Neural cell (in vitro differentiated cells): ENCODE data around the gene CHD2. TPM values are rescaled to one million over a fixed set of nuclear protein-coding genes. Genes with fewer than 3 reads are reported as not detected.

ENCODE experiments used
- H2AFZ ChIP-seq: fragments of 200-600, 300-800 bp; sonication (generic), shearing (Covaris generic); 2 replicates; pipeline ENCODE4 v1.6.0; 2014; ENCODE audit warnings: low read depth, mild to moderate bottlenecking, antibody characterized with exemption, low read length, moderate library complexity
- H3F3A ChIP-seq: fragments of 200-600 bp; shearing (Covaris generic); 2 replicates; pipeline ENCODE4 v1.6.1; 2016; ENCODE audit warnings: mild to moderate bottlenecking, moderate library complexity, mixed read lengths, antibody characterized with exemption, low read length; ENCODE audit not compliant: insufficient read depth, poor library complexity, severe bottlenecking
- H3K27ac ChIP-seq: fragments of 200-600, 300-800 bp; sonication (generic), shearing (Covaris generic); 2 replicates; pipeline ENCODE4 v1.5.1; 2014; ENCODE audit warnings: mild to moderate bottlenecking, low read length, moderate library complexity
- H3K27me3 ChIP-seq: fragments of 300-800, 200-600 bp; sonication (generic), shearing (Covaris generic); 2 replicates; pipeline ENCODE4 v1.6.0; 2014; ENCODE audit warnings: mild to moderate bottlenecking, low read depth, low read length, moderate library complexity; ENCODE audit not compliant: insufficient read depth
- H3K36me3 ChIP-seq: fragments of 300-800, 200-600 bp; sonication (generic), shearing (Covaris generic); 2 replicates; pipeline ENCODE4 v1.5.1; 2014; ENCODE audit warnings: mild to moderate bottlenecking, antibody characterized with exemption, low read length, moderate library complexity; ENCODE audit not compliant: insufficient read depth
- H3K4me2 ChIP-seq: fragments of 300-800, 200-600 bp; sonication (generic), shearing (Covaris generic); 2 replicates; pipeline ENCODE4 v1.6.0; 2014; ENCODE audit warnings: mild to moderate bottlenecking, low read length
- H3K4me3 ChIP-seq: fragments of 300-800, 200-600 bp; sonication (generic), shearing (Covaris generic); 2 replicates; pipeline ENCODE4 v1.5.1; 2014; ENCODE audit warnings: mild to moderate bottlenecking, low read length, moderate library complexity
- H3K79me2 ChIP-seq: fragments of 200-600 bp; shearing (Covaris generic); replicated peaks from 2 replicates; pipeline ENCODE4 v1.6.0; 2014; ENCODE audit warnings: mild to moderate bottlenecking, low read length, moderate library complexity; ENCODE audit not compliant: insufficient read depth
- H3K9ac ChIP-seq: fragments of 300-800, 200-600 bp; sonication (generic), shearing (Covaris generic); 2 replicates; pipeline ENCODE4 v1.6.1; 2016; ENCODE audit warnings: mild to moderate bottlenecking, low read length, mixed read lengths
- H3K9me2 ChIP-seq: fragments of 200-600 bp; shearing (Covaris generic); 2 replicates; pipeline ENCODE4 v1.6.1; 2016; ENCODE audit warnings: mild to moderate bottlenecking, low read length, mixed read lengths; ENCODE audit not compliant: insufficient read depth
- H3K9me3 ChIP-seq: fragments of 200-600, 300-800 bp; sonication (generic), shearing (Covaris generic); 2 replicates; pipeline ENCODE4 v1.6.1; 2016; ENCODE audit warnings: mild to moderate bottlenecking, mixed run types, low read length, moderate library complexity, mixed read lengths
- H4K20me1 ChIP-seq: fragments of 200-600 bp; shearing (Covaris generic); 2 replicates; pipeline ENCODE4 v1.6.1; 2016; ENCODE audit warnings: mild to moderate bottlenecking, mixed run types; ENCODE audit not compliant: insufficient read depth
- CTCF ChIP-seq: fragments of 450-650 bp; IDR thresholded peaks from 2 replicates; pipeline ENCODE4 v1.5.1; 2014; ENCODE audit warnings: antibody characterized with exemption, mild to moderate bottlenecking, moderate library complexity; ENCODE audit not compliant: poor library complexity, severe bottlenecking
- EP300 ChIP-seq: fragments of 450-650 bp; conservative IDR thresholded peaks from 2 replicates; pipeline ENCODE4 v1.6.1; 2014; ENCODE audit warnings: antibody characterized with exemption, mild to moderate bottlenecking, moderate library complexity; ENCODE audit not compliant: poor library complexity, severe bottlenecking
- EZH2 ChIP-seq: fragments of 200-600, 300-800 bp; shearing (Covaris generic), sonication (generic); IDR thresholded peaks from 2 replicates; pipeline ENCODE4 v1.6.1; 2014; ENCODE audit warnings: antibody characterized with exemption, low read length, borderline replicate concordance, mild to moderate bottlenecking; ENCODE audit not compliant: insufficient read depth, poor library complexity, severe bottlenecking
- MXI1 ChIP-seq: fragments of 450-650 bp; conservative IDR thresholded peaks from 2 replicates; pipeline ENCODE4 v1.6.1; 2014; ENCODE audit warnings: antibody characterized with exemption, mild to moderate bottlenecking; ENCODE audit not compliant: poor library complexity, severe bottlenecking
- POLR2AphosphoS5 ChIP-seq: IDR thresholded peaks from 2 replicates; pipeline ENCODE4 v1.6.1; 2012
- RAD21 ChIP-seq: fragments of 450-650 bp; conservative IDR thresholded peaks from 2 replicates; pipeline ENCODE4 v1.6.1; 2014; ENCODE audit warnings: antibody characterized with exemption, mild to moderate bottlenecking, moderate library complexity
- REST ChIP-seq: IDR thresholded peaks from 2 replicates; pipeline ENCODE4 v1.6.1; 2012; ENCODE audit warnings: borderline replicate concordance
- SMC3 ChIP-seq: fragments of 450-650 bp; conservative IDR thresholded peaks from 2 replicates; pipeline ENCODE4 v1.6.1; 2014; ENCODE audit warnings: antibody characterized with exemption, mild to moderate bottlenecking, moderate library complexity; ENCODE audit not compliant: poor library complexity
- TAF1 ChIP-seq: IDR thresholded peaks from 2 replicates; pipeline ENCODE4 v1.6.1; 2012; ENCODE audit warnings: low read depth
- polyA plus RNA-seq: library from polyadenylated mRNA; depleted of rRNA; stranded (reverse); fragments of >200 nt; gene quantifications from 2 replicates; pipeline ENCODE4 v1.2.3, GENCODE V29; 2014

CHD2 gene
- polyA plus RNA-seq, 1 donor from 2014 or later = 113 TPM

DNA sequence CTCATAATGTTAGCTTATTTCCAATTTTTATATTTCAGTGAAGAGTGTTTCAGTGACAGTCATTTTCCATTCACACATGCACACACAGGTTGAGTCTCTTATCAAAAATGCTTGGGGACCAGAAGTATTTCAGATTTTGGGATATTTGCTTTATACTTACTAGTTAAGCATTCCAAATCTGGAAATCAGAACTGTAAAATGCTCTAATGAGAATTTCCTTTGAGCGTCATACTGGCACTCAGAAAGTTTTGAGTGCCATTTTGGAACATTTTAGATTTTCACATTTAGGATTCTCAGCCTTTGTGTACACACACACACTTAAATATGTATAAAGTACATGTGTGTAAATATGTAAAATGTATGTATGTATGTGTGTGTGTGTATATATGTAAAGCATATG lies 71.0 kb downstream of the CHD2 start:
- no peak overlapping the region for H3K9ac ChIP-seq
- H3K9me2 ChIP-seq = no peaks in the 10 kb centered on the region
- no peak overlapping the region for H3K4me2 ChIP-seq
- peaks cover 9% of the 10 kb centered on the region for H3K79me2 ChIP-seq
- no peak overlapping the region for H3K4me3 ChIP-seq
- no peaks in the 10 kb centered on the region for H3K27me3 ChIP-seq
- no peak overlapping the region for H2AFZ ChIP-seq
- H3K36me3 ChIP-seq = peaks cover 4% of the 10 kb centered on the region
- no peaks in the 10 kb centered on the region for H4K20me1 ChIP-seq
- no peaks in the 10 kb centered on the region for H3F3A ChIP-seq
- no peak overlapping the region for H3K27ac ChIP-seq
- H3K9me3 ChIP-seq = no peaks in the 10 kb centered on the region
- TF ChIP-seq EP300 (no peak), REST (no peak), RAD21 (no peak), MXI1 (no peak), TAF1 (no peak), SMC3 (no peak), CTCF (no peak), POLR2AphosphoS5 (no peak), EZH2 (no peak)

- Histone ChIP-seq H3K79me2 (peaks cover 9% of the 10 kb centered on the region), H3K27me3 (no peaks in the 10 kb centered on the region), H3K9me2 (no peaks in the 10 kb centered on the region), H2AFZ (no peak overlapping the region), H3K36me3 (peaks cover 4% of the 10 kb centered on the region), H4K20me1 (no peaks in the 10 kb centered on the region), H3F3A (no peaks in the 10 kb centered on the region), H3K27ac (no peak overlapping the region), H3K9ac (no peak overlapping the region), H3K9me3 (no peaks in the 10 kb centered on the region), H3K4me2 (no peak overlapping the region), H3K4me3 (no peak overlapping the region)
- TF ChIP-seq POLR2AphosphoS5 = no peak
- no peak for TF ChIP-seq RAD21
- no peak for TF ChIP-seq MXI1
- no peak for TF ChIP-seq EP300
- no peak for TF ChIP-seq SMC3
- no peak for TF ChIP-seq EZH2
- no peak for TF ChIP-seq REST
- no peak for TF ChIP-seq CTCF
- no peak for TF ChIP-seq TAF1
These were observed 71.6 kb downstream of the CHD2 start for GRCh38 chr15:92971713-92972112.
